GM19193 (cell line): Measurements from ENCODE around the gene KIF16B.

Experiments used
- POLR2A ChIP-seq: IDR thresholded peaks from 4 replicates; pipeline ENCODE4 v1.6.1; 2011; ENCODE audit not compliant: insufficient read depth, insufficient read length; ENCODE audit errors: extremely low read depth

KIF16B gene

GRCh38 chr20:16404171-16404570, 169.1 kb downstream of the KIF16B start:
- no peak for TF ChIP-seq POLR2A

- no peak for TF ChIP-seq POLR2A
These were observed 173.0 kb downstream of the KIF16B start for GRCh38 chr20:16400234-16400633.

- TF ChIP-seq POLR2A = no peak
These were observed 173.4 kb downstream of the KIF16B start for GRCh38 chr20:16399801-16400200.

GRCh38 chr20:16397086-16397485, 176.2 kb downstream of the KIF16B start:
- TF ChIP-seq POLR2A = no peak

- TF ChIP-seq POLR2A = no peak
These were observed 177.9 kb downstream of the KIF16B start for GRCh38 chr20:16395366-16395765.

GRCh38 chr20:16394784-16395183, 178.5 kb downstream of the KIF16B start:
- TF ChIP-seq POLR2A = no peak

- no peak for TF ChIP-seq POLR2A
These were observed 179.4 kb downstream of the KIF16B start for GRCh38 chr20:16393836-16394235.

GRCh38 chr20:16393297-16393696, 180.0 kb downstream of the KIF16B start:
- no peak for TF ChIP-seq POLR2A

- TF ChIP-seq POLR2A = no peak
These were observed 180.9 kb downstream of the KIF16B start for GRCh38 chr20:16392346-16392745.

- no peak for TF ChIP-seq POLR2A
These were observed 182.3 kb downstream of the KIF16B start for GRCh38 chr20:16390991-16391390.

- no peak for TF ChIP-seq POLR2A
These were observed 184.5 kb downstream of the KIF16B start for GRCh38 chr20:16388731-16389130.

GRCh38 chr20:16387666-16388065, 185.6 kb downstream of the KIF16B start:
- no peak for TF ChIP-seq POLR2A

- no peak for TF ChIP-seq POLR2A
These were observed 187.4 kb downstream of the KIF16B start for GRCh38 chr20:16385891-16386290.

- TF ChIP-seq POLR2A = no peak
These were observed 187.8 kb downstream of the KIF16B start for GRCh38 chr20:16385462-16385861.

GRCh38 chr20:16381444-16381843, 191.8 kb downstream of the KIF16B start:
- no peak for TF ChIP-seq POLR2A

- TF ChIP-seq POLR2A = no peak
These were observed 194.4 kb downstream of the KIF16B start for GRCh38 chr20:16378712-16379370.

GRCh38 chr20:16378122-16378521, 195.1 kb downstream of the KIF16B start:
- TF ChIP-seq POLR2A = no peak
